NAMALWA (cell line): ENCODE results near the gene ADAMTS16.
A peak's percentile ranks its signal among the peaks of the same experiment; 100 is the strongest.

ENCODE experiments used
- DNase-seq: peaks from one replicate; pipeline ENCODE4 v3.0.0-alpha.2; 2015; ENCODE audit warnings: low spot score

Gene ADAMTS16

DNA sequence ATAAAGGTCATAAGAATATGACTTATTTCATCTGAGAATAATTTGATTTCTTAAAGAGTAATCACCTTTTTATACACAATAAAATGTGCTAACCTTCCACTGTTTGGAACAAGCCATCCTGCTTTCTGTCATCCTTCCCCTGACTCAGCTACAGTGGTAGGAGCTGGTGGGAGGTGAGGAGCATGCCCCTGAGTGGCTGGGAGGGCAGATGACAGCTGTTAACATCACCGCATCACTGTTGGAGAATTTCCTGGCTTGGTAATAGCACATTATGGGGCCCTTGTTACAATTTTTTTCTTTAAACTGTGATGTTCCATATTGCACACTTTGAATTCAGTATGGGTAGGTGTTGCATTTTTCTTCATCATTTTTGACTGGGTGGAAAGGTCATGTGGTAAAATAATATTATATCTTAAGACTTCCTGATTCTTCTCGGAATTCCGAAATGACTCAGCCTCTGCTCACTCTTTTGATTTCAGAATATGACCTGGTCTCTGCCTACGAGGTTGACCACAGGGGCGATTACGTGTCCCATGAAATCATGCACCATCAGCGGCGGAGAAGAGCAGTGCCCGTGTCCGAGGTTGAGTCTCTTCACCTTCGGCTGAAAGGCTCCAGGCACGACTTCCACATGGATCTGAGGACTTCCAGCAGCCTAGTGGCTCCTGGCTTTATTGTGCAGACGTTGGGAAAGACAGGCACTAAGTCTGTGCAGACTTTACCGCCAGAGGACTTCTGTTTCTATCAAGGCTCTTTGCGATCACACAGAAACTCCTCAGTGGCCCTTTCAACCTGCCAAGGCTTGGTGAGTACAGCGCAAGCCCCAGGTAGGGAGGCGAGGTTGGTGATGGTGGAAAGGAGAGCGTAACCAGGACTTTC is 5.8 kb downstream of the ADAMTS16 start:
- no peak for DNase-seq

DNA sequence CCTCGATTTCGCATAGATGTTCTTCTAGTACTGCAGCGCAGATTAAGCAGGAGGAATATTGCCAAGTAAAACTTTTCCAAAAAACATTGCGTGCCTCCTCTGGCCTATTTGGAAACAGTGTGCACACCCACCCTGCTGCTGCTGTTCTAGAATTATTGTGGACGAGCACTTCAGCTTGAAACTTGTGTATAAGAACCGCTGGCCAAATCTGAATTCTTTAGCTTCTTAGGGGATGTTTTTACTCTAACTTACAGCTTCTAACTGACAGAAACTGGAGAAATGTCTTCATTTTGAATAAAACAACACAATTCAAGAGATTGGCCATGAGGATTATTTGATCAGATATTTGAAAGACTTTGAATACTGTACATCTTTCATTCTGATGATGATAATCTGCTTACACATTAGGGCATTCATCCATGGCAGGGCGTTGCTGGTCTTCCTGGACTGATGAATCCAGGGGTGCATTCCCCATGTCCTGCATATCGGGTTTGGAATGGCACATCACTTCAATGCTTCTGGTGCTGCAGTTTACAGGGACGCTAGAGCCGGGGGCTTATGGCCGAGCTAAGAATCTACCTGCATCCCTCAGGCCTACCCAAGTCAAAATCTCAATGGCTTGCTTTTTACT is 6.5 kb downstream of the ADAMTS16 start:
- no peak for DNase-seq

DNA sequence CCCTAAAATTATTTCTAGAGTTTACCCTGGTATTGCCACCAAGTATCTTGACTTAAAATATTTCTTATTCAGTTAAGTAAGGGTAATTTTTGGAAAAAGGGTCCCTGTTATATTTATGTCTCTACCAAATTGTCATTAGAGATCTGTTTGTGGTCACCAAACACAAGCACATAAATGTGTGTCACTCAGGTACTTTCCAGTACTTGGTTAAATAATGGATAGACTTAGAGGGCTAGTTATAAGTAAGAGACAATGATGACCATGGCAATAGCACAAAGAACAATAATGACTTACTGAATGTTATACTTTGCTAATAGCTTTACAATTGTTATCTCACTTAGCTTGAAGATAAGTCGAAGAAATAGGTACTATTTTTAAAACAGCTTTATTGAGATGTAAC is 9.0 kb downstream of the ADAMTS16 start:
- no peak for DNase-seq

DNA sequence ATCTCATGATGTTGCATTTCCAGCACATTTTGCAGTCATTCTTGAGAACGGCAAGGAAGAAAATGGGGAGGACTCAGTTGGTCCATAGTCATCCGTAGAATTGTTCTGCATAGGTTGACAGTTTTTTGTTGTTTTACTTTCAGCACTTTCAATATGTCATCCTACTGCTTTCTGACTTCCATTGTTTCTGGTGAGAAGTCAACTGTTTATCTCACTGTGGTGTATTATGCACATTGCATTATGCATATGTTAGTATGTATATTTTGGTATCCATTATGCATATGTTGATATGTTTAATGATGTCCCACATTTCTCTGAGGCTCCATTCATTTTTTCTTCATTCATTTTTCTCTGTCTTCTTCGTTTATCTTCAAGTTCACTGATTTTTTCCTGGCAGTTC is 10.5 kb downstream of the ADAMTS16 start:
- DNase-seq = no peak

DNA sequence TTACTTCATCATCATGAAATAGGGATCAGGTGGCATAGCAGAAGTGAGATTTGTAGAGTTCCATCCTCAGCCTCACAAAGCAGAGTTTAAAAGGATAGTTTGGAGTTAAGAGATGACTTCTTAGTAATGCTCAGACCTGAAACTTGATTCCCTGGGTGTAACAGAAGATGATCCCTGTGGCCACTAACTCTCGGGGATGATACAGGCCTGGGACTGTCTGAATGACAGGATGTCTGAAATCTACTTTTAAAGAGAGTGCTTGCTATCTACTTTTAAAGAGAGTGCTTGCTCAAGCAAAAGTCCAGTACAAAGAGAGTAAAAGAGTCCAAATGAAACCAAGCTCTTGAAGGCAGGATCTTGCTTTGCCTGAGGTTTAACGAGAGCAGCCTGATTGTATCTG is 14.6 kb downstream of the ADAMTS16 start:
- no peak for DNase-seq

DNA sequence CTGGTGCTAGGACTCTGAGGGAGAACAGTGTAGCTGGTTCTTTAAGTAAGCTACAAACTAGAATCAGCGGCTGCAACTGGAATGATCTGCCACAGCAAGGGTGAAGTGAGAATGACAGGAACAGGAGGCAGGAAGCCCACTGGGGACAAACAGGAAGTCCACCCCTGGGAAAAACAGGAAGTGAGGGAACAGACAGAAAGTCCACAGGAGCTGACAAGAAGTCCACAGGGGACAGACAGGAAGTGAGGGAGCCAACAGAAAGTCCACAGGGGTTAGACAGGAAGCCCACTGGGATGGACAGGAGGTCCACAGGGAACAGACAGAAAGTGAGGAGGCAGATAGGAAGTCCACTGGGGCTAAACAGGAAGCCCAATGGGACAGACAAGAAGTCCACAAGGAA is 15.5 kb downstream of the ADAMTS16 start:
- no peak for DNase-seq

DNA sequence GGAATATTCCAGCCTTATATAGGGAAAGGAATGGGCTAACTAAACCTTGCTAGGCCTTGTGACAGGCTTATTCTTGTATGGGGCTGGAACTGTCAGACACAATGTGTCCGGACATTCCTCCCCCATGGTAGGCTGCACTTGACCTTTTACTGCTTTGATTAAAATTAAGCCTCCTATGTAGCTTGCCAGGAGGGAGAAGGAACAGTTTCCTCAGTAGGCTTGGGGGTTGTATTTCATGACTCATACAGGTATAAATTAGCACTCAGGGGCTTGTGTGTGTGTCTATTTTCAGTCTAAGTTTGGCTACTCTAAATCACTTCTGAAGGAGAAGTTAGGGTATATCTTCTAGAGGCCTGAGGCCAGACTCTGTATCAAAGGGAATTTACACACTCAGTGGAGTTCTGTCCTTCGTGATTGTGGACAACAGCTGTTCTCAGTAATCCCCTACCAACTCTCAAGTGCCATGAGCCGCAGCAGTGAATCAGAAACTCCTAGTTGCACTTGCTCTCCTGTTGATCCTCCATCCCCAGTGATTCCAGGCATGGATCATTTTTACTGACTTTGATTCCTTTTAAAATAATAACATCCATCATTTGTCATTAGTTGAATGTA is 16.4 kb downstream of the ADAMTS16 start:
- DNase-seq = no peak

DNA sequence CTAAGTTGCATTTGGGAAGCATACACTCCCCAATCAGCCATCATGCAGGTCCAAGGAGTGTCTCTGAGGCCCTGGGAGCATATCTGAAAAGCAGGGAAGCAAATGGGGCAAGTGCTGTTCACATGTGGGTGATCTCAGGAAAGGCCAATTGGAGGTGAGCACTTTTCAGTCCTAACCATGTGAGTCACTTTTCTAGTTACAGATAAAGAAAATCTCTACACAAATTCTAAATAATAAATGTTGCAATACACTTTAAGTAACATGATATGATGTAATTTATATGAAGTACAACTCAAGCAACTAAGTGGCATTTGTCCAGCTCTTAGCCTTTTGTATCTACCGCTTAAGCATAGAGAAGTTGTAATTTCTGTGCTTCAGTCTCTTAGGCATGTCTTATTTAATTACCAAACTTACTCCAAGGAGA is 18.4 kb downstream of the ADAMTS16 start:
- no peak for DNase-seq

DNA sequence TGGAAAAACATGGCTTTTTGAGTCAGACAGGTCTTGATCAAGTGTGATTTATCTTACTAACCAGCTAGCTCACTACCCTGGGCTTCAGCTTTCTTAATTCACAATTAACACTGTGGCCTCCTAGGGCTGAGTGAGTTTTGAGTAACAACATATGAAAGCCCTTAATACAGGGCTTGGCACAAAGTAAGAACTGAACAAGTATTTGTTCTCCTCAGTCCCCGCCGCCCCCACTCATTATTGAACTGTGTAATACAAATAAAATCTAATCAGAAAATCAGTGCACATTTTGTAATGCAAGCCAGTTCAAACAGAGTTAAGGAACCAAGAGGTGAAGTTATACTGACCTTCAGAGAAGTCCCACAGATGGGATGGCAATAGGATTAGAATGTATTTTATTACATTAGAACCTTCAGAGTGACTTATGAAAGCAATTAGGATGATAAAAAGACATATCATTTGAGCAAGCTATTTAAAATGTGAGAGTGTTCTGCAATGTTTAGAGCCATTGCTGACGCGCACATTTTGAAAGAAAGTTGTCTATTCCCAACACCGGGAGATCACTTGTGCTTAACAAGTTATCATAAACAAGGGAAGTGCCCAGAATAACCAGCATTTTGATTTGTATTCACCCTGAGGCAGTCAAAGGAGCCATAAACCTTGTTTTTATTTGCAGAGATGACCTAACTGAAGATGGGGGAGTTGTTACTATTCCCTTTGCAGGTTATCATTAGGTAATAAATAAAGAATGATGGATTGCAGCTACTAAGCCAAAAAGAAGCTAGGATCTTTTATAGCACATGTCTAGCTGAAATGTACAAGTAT is 19.4 kb downstream of the ADAMTS16 start:
- no peak for DNase-seq

DNA sequence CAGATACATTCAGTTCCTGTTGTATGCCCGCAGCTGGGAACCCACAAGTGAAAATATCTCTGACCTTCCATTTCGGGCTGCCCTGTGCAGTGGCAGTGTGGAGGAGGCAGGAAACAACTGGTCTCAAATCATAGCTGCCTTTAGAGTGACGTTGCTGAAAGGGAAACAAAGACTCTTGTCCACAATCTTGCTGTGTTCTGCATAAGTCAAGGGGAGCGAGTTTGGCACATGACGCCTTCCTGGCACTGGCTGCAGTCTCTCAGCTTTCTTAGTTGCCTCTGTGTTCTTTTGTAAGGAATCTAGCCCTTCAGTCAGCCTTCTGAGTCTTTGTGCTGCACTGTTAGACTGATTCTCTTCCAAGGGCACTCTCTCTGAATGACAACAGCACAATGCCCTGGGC is 24.0 kb downstream of the ADAMTS16 start:
- no peak for DNase-seq

DNA sequence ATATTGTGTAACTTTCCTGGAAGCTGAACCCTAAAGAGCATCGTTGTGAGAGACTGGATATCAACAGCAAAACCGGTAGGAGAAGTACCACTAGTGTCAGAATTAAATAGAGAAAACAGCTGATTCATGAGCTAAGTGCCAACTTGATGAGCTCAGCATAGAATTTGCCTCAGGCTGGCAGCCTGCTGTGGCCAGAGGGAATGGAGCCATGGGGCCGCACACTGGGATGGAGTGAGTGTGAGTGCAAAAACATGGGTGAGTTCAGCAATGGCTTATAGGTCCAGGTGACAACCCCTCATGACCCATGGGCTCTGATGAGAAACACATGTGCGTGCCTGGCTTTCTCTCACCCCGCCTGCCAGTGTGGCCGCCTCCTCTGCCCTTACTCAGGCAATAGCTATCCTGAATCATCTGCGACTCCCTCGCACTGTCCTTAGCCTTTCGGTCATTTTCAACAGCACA is 25.4 kb downstream of the ADAMTS16 start:
- no peak for DNase-seq

DNA sequence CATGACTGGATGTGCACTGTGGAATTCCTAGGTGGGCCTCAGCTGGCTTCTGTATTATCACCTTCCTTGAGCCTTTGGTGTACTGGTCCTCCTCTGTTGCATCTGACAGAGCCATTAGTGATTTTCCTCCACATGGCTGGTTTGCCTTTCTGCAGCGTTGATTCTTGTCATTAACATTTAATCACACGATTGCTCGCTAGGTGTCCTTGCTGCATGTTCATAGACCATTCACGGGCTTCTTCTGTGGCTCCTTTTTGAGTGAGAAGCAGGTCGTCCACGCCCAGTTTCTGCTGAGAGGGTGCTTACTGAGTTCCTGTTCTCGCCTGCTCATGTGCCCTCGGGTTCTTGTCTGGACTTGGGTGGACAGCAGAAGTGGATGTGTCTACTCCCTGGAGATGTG is 29.3 kb downstream of the ADAMTS16 start:
- peak; percentile 21 for DNase-seq

DNA sequence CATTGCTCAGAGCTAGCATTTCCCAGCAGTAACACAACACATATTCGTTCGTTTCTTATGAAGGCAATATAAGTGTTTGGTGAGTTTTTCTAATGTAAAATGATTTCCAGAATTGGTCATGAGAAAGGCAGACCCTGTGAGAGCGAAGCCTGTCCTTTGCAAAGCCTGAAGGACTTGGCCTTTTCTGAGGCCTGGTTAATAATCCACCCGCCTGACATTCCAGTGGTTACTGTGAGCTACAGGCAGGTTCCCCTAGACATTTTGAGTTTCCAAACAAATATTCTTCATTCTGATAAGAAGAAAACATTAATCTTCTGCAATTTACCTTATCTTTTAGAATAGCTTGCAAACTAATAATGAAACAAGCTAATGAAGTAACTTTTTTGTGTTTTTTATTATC is 38.0 kb downstream of the ADAMTS16 start:
- no peak for DNase-seq

DNA sequence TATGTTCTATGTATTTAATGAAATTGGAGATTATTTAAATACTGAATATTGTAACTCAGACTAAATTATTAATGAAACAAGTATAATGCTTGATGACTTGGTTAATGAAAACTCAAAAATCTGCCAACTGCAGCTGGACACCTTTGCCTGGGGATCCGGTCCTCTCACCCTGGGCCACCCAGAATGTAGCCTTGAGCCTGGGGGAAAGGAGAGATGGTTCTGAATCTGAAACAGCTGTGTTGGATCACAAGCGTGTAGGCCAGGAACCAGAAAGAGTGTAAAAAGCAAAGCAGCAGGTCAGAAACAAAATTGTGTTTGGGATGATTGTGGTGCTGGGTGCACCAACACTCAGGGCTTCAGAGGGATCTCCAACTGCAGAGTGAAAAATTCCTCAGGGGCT is 38.5 kb downstream of the ADAMTS16 start:
- DNase-seq = no peak

DNA sequence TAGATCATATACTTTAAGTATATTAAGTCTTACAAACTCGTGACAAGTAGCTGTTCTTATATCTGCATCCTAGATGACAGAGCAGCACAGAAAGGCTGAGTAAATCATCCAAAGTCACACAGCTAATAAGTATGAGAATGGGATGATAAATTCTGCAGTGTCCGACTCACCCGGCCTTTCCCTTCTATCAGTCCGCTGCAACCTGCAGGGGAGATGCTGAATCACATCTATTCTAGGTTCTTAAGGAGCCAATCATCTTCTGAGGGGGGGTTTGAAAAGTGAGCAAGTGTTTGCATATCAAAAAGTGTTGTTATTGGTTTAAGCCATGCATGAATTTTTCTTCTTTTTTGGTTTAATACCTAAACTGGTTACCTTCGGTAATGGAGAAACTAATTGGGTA is 38.9 kb downstream of the ADAMTS16 start:
- DNase-seq = no peak

DNA sequence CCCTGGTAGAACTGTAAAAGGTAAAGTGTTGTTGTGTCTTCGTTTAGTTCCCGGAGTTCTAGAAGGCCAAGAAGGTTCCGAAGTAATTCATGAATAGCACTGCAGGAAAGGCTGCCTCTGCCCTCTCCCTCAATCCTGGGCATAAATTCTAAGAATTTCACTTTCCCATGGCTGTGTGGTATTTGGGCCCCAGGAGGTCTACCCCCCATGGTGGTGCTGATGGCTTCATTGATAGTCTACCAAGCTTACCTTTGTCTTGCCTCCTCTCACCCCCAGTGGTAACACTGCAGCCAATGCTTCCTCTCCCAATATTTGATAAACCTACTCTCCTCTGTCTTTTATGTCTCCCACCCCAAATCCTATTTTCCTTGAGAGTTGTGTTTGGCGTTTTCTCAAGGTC is 39.5 kb downstream of the ADAMTS16 start:
- DNase-seq = no peak

DNA sequence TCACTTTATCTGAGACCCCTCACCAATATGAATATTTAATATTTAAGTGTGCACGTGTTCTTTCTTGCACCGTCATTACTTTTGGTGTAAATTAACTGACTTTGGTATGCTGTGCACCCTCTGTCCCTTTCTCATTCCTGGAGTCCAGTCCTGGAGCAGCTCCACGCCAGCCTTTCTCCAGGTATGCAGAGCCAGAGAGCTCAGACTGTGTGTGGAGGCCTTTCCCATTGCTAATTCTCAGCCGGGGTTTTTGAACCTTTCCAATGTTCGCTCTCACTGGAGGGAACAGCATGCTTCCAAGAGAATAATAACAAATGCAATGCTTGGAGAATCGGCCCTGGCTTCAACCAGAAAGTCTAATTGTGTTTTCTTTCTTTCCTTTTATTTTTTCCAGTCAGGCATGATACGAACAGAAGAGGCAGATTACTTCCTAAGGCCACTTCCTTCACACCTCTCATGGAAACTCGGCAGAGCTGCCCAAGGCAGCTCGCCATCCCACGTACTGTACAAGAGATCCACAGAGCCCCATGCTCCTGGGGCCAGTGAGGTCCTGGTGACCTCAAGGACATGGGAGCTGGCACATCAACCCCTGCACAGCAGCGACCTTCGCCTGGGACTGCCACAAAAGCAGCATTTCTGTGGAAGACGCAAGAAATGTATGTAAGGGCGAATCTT is 41.7 kb downstream of the ADAMTS16 start:
- no peak for DNase-seq

DNA sequence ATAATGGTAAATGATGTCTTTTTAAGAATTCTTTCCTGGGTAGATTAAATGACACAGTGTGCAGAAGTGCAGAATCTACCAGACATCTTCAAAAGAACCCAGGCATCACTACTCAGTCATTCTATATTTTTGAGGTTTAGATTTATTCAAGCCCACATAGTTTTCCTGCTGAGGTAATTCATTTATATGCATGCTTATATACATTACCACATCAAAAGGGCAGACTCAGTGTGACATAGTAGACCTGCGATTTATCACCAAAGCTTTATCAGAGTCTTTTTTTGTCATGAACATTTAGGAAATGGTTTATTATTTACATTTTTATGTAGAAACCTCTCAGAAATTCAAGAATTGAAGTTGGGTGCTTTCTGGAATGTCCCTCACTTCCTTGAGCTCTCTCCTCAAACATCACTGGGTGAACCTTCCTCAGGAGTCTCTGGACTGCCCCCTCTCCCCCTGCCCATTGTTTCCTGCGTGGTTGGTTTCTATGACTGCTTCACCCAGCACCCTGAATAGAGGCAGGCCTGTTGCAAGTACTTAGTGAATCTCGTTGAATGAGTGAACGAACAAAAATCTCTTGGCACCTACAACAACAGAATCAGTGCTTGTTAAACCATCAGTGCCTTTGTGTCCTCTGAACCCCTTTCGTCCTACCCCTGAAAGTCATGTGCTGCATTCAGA is 42.5 kb downstream of the ADAMTS16 start:
- DNase-seq = no peak

DNA sequence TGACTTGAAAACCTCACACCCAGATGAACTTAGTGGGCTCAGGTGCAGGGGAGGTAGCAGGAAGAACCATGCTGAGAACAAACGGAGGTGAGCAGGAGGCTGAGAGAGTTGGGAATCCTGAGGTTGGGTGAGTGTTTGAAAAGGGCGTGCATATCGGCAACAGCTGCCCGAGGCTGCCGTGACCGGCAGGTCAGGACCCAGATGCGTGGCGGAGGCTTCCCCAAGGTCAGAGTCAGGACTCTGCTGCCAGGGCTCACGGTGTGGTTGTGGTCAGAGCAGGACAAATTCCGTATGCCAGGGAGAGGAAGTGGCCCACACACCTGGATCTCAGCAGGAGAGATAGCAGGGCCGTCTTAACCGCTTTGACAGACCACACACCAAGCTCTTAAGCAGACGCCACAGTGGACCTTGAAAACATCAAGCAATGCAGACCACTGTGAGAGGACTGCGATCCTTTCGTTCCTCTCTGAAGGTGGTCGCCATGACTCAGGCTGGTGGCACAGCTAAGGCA is 43.1 kb downstream of the ADAMTS16 start:
- no peak for DNase-seq

DNA sequence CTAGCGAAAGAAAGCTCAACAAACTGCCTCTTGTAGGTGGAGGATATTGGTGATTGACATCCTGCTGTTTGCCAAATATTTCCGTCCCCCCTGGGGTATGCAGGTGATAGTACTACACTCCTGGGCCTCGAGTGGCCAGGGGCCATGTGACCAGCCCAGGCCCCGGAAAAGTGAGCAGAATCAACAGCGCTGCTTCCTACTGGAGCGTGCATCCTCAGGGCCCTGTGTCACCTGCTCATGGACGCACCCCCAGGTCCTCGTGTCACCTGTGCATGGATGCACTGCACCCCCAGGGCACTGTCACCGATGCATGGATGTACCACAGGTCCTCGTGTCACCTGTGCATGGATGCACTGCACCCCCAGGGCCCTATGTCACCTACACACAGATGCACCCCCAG is 43.8 kb downstream of the ADAMTS16 start:
- no peak for DNase-seq
